OCI-LY7 (cell line): Measurements from ENCODE around the gene BAHCC1. TPM values are rescaled to one million over a fixed set of nuclear protein-coding genes. Genes with fewer than 3 reads are reported as not detected.

Experiments
- BruUV-seq: library from RNA; stranded (reverse); fragments of 400-500 nt; replicated peaks from 2 replicates; lab custom pipeline; 2021; lab: Mats Ljungman, UMichigan
- CTCF ChIA-PET: fragments of 300-600 bp; sonication (Branson Sonifier 250); formaldehyde crosslinking; loops from one replicate; lab custom pipeline; 2022; ENCODE audit warnings: antibody characterized with exemption; ENCODE audit not compliant: unreplicated experiment; lab: Charles Lee
- POLR2A ChIA-PET: fragments of 300-600 bp; sonication (Branson Sonifier 250); formaldehyde crosslinking; loops from one replicate; lab custom pipeline; 2022; ENCODE audit warnings: antibody characterized with exemption; lab: Charles Lee
- DNase-seq: peaks from one replicate; pipeline ENCODE4 v3.0.0-alpha.2; 2015; ENCODE audit warnings: low spot score
- H2AFZ ChIP-seq: fragments of 200-600 bp; sonication (generic), shearing (Covaris generic); 2 replicates; pipeline ENCODE4 v1.6.1; 2014; ENCODE audit warnings: mild to moderate bottlenecking, antibody characterized with exemption, low read length, moderate library complexity
- H3K27ac ChIP-seq: fragments of 200-600 bp; sonication (generic); 2 replicates; pipeline ENCODE4 v1.5.1; 2014; ENCODE audit warnings: mixed run types, low read depth, mild to moderate bottlenecking, moderate library complexity, low read length, inconsistent platforms; ENCODE audit not compliant: poor library complexity, severe bottlenecking
- H3K36me3 ChIP-seq: fragments of 200-600 bp; sonication (generic); 2 replicates; pipeline ENCODE4 v1.6.1; 2014; ENCODE audit warnings: mild to moderate bottlenecking, antibody characterized with exemption, low read length, moderate library complexity, mixed read lengths; ENCODE audit not compliant: insufficient read depth
- H3K4me1 ChIP-seq: fragments of 200-600 bp; sonication (generic); 2 replicates; pipeline ENCODE4 v1.5.1; 2014; ENCODE audit warnings: mild to moderate bottlenecking, low read length; ENCODE audit not compliant: insufficient read depth, poor library complexity, severe bottlenecking
- H3K4me2 ChIP-seq: fragments of 200-600 bp; sonication (generic); 2 replicates; pipeline ENCODE4 v1.6.1; 2014; ENCODE audit warnings: mild to moderate bottlenecking, low read length
- H3K4me3 ChIP-seq: fragments of 200-600 bp; sonication (generic); 2 replicates; pipeline ENCODE4 v1.5.1; 2014; ENCODE audit warnings: mild to moderate bottlenecking, low read depth, low read length; ENCODE audit not compliant: poor library complexity, severe bottlenecking
- H3K79me2 ChIP-seq: fragments of 200-600 bp; sonication (generic); 2 replicates; pipeline ENCODE4 v1.6.1; 2016; ENCODE audit warnings: low read depth, mild to moderate bottlenecking, low read length, moderate library complexity, mixed read lengths; ENCODE audit not compliant: insufficient read depth
- H3K9me2 ChIP-seq: fragments of 200-600 bp; sonication (generic); 2 replicates; pipeline ENCODE4 v1.6.1; 2016; ENCODE audit warnings: mild to moderate bottlenecking, low read length, mixed read lengths; ENCODE audit not compliant: insufficient read depth
- H3K9me3 ChIP-seq: fragments of 200-600 bp; sonication (generic); 2 replicates; pipeline ENCODE4 v1.6.1; 2014; ENCODE audit warnings: mild to moderate bottlenecking, mixed run types, low read length, mixed read lengths
- H4K20me1 ChIP-seq: fragments of 200-600 bp; sonication (generic); 2 replicates; pipeline ENCODE4 v1.6.1; 2014; ENCODE audit warnings: mild to moderate bottlenecking, antibody characterized with exemption, low read length, moderate library complexity, mixed read lengths; ENCODE audit not compliant: insufficient read depth
- CTCF ChIP-seq: fragments of 200-600 bp; sonication (generic); conservative IDR thresholded peaks from 2 replicates; pipeline ENCODE4 v1.5.1; 2014; ENCODE audit warnings: mild to moderate bottlenecking, antibody characterized with exemption, low read length, moderate library complexity, mixed read lengths
- EZH2phosphoT487 ChIP-seq: fragments of 200-600 bp; sonication (generic); IDR thresholded peaks from 2 replicates; pipeline ENCODE4 v1.6.1; 2018; ENCODE audit warnings: low read depth, borderline replicate concordance, mild to moderate bottlenecking, mixed run types, antibody characterized with exemption, low read length, moderate library complexity, mixed read lengths
- intact Hi-C: fragments of 100-400 bp; cut with micrococcal nuclease; formaldehyde crosslinking; loops from one replicate; pipeline ENCODE4 v1.10.0; 2022; ENCODE audit not compliant: unreplicated experiment
- total RNA-seq, 2 experiments: library from RNA; depleted of rRNA in 1 of 2; stranded (reverse); fragments of >200 nt in 1 of 2; shearing (Covaris generic) in 1 of 2; gene quantifications; 2 replicates each; pipeline ENCODE4 v1.2.3, GENCODE V29; 2014 to 2022

BAHCC1 gene
- total RNA-seq, 2 experiments from 2014 or later = 5.2 to 5.5 TPM

- Histone ChIP-seq H3K4me1 (peaks cover 34% of the 10 kb centered on the region), H3K9me2 (no peaks in the 10 kb centered on the region), H2AFZ (no peak overlapping the region), H3K4me2 (no peak overlapping the region), H3K36me3 (peaks cover 4% of the 10 kb centered on the region; the same call in 1 of the 2 replicates), H4K20me1 (0 out of 2 replicates have a peak, but pooled peaks cover 10% of the 10 kb centered on the region), H3K79me2 (peaks cover 4% of the 10 kb centered on the region; the same call in 1 of the 2 replicates), H3K27ac (no peak overlapping the region), H3K4me3 (no peak overlapping the region), H3K9me3 (no peaks in the 10 kb centered on the region)
- intact Hi-C loops = loop anchor here (5.0 to 10.0 kb wide), 3 partner anchors 93 to 205 kb away; partner anchors contain the start of genes ACTG1 and SLC38A10
- DNase-seq = no peak
- ChIA-PET CTCF (interaction anchor here (0.6 kb wide), 1 partner anchor 95 kb away, joined by 3 read pairs; the partner anchor contains the start of gene SLC38A10), POLR2A (no interaction called here)
- TF ChIP-seq CTCF (no peak), EZH2phosphoT487 (no peak)
- no TSS peak for BruUV-seq
Measured at GRCh38 chr17:81390029-81390872, 5.0 kb upstream of the BAHCC1 start.

GRCh38 chr17:81390873-81391255 lies 4.4 kb upstream of the BAHCC1 start:
- intact Hi-C loops = loop anchor here (5.0 to 10.0 kb wide), 3 partner anchors 94 to 204 kb away; partner anchors contain the start of genes ACTG1 and SLC38A10
- Histone ChIP-seq H4K20me1 (0 out of 2 replicates have a peak, but pooled peaks cover 10% of the 10 kb centered on the region), H2AFZ (no peak overlapping the region), H3K4me2 (no peak overlapping the region), H3K9me2 (no peaks in the 10 kb centered on the region), H3K79me2 (peaks cover 4% of the 10 kb centered on the region; the same call in 1 of the 2 replicates), H3K27ac (no peak overlapping the region), H3K4me3 (no peak overlapping the region), H3K4me1 (peaks cover 40% of the 10 kb centered on the region), H3K9me3 (no peaks in the 10 kb centered on the region), H3K36me3 (peaks cover 4% of the 10 kb centered on the region; the same call in 1 of the 2 replicates)
- CTCF ChIA-PET = interaction anchor here (0.6 kb wide), 1 partner anchor 96 kb away, joined by 3 read pairs; the partner anchor contains the start of gene SLC38A10
- BruUV-seq = no TSS peak
- TF ChIP-seq CTCF = no peak
- no peak for TF ChIP-seq EZH2phosphoT487
- POLR2A ChIA-PET = interaction anchor here (0.6 kb wide), 1 partner anchor 494 kb away, joined by 3 read pairs; no protein-coding TSS in a partner anchor
- DNase-seq = no peak
